HG03469 (cell line): Measurements from ENCODE around the gene EIF4EBP2.

Experiments used
- ATAC-seq: cut with Tn5 transposase; IDR thresholded peaks from one replicate; pipeline ENCODE4 v1.9.1; 2021; ENCODE audit warnings: mild to moderate bottlenecking, moderate library complexity, moderate number of reproducible peaks; ENCODE audit not compliant: unreplicated experiment

EIF4EBP2 gene, protein sequence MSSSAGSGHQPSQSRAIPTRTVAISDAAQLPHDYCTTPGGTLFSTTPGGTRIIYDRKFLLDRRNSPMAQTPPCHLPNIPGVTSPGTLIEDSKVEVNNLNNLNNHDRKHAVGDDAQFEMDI

DNA sequence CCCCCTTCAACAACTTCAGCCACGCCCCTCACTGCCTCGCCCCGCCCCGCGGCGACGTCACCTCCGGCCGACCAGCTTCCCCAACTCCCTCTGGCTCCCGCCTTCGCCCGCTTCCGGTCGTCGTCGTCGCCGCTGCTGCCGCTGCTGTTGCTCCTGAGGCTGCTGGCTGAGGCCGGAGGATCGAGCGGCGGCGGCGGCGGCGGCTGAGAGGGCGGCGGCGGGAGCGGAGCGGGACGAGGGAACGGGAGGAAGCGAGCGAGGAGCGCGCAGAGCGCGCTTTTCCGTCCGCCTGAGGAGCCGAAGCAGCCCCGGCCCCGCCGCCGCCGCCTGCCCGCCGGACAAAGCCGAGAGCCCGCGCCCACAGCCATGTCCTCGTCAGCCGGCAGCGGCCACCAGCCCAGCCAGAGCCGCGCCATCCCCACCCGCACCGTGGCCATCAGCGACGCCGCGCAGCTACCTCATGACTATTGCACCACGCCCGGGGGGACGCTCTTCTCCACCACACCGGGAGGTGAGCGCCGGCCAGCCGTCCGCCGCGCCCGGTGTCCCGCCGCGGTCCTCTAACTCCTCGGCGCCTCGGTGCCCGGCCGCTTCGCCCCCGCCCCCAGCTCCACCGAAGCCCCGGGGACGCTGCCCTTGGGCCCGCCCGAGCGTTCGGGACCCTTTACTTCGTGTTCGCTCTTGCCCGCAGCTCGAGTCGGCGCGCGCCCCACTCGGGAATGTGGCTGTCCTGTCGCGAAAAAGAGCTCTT is at the start of gene EIF4EBP2:
EIF4EBP2 (plus strand) TSS at position 110 of the 751 bp plus-strand sequence; CDS start at position 367, 257 bp downstream.
- peak; percentile 51 for ATAC-seq

DNA sequence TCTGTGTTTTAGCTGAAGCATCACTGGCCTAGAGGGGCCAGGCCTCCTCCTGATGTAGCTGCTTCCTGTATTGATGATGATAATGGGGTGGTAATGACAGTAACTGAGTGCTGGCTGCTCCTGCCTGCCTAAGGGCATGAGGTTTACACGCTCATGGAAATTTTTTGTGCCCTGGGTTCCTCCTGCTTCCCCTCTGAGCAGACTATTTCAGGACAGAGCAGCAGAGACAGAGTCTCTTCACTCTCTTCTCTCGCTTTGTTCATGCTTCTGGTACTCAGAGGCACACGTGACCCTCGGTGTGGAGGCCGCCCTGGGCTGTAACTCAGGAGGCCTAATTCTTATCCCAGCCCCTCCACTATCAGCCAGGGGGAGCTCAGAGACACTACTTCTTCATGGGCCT is 49.4 kb upstream of the EIF4EBP2 start:
- no peak for ATAC-seq

DNA sequence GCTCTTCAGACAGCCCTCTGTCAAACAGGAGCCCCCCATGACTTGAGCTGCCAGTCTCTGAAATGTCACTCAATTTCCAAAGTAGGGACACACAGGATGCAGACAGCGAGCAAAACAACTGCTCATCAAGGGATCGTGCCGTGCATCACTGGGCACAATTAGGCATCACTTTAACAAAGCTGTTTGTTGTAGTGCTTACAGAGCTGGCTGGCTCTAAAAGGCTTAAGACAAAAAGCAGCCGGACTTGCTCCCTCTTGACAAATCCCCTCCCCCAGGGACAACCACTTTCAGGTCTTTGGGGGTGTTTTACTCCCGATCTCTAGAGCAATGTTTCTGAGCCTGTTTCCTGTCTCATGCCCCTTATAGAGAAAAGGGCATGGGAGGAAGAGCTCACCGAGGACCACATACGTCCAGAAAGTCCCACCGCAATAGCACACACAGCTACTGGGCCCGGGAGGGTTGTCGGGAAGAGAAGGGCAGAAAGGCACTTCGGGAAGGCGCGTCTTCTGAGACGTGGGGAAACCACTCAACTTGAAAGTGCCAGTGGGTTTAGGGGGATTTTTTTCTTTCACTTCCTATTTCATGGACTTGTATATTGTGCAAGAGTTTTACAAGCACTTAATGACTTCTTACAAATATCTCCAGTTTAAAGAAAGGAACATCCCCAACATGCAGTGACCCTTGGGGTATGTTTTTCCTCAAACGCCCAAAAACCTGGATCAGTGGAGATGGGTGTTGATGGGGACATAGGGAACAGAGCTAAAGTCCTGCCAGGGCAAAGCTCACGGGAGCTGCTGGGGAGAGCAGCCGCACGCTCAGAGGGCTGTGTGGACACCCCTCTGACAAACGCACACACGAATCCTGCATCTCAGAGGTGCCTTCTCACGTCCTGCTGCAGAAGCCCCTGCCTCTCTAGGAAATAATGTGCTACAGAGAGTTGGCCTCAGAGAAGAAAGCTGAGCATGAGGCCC is 48.6 kb upstream of the EIF4EBP2 start:
- no peak for ATAC-seq

DNA sequence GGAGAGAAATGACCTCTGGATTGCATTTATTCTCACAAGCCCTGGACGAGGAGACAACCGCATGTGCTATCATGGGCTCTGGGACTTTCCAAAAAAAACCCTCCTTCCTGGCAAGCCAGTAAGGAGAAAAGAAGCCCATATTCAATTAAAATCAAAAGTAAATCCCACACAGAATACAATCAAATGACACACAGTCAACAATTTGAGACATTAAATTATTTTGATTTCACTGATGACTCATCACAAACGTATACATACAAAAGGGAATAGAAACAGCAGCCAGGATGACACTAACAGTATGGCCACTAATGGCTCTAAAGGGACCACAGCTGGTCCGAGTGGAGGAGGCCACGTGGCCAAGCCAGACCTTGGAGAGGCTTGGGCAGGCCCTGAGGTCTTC is 46.4 kb upstream of the EIF4EBP2 start:
- ATAC-seq = no peak

DNA sequence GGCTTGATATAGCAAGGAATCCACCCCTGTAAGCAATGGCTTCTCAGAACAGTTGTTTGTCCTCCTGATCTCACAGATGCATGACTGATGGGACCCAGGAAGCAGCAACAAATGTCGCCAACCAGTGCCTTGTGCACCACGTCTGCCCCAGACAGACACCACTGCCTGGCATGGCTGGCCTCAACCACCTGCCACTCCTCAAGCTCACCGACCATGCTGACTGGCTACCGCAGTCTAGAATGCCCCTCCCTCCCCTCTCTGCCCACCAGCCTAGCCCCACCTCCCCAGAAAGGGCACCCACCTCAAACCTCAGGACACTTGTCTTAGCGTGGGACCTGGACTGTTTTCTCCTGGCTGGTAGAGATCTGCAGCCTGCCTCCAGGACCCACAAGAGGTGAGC is 45.5 kb upstream of the EIF4EBP2 start:
- no peak for ATAC-seq

DNA sequence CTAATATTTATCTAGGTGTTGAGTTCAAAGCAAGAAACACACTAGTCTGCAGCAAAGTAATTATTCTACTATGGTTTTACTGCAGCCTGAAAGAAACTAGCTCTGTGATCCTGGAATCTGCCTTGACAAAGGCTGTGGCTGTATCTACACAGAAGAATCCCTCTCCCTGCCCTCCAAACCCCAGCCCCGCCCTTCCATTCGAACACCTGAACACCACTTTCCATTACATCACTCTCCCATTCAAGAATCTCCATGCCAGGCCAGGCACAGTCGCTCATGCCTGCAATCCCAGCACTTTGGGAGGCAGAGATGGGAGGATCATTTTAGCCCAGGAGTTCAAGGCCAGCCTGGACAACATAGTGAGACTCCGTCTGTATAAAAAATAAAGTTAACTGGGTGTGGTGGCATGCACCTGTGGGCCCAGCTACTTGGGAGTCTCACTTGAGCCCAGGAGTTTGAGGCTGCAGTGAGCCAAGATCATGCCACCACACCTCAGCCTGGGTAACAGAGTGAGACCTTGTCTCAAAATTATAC is 44.9 kb upstream of the EIF4EBP2 start:
- ATAC-seq = no peak

DNA sequence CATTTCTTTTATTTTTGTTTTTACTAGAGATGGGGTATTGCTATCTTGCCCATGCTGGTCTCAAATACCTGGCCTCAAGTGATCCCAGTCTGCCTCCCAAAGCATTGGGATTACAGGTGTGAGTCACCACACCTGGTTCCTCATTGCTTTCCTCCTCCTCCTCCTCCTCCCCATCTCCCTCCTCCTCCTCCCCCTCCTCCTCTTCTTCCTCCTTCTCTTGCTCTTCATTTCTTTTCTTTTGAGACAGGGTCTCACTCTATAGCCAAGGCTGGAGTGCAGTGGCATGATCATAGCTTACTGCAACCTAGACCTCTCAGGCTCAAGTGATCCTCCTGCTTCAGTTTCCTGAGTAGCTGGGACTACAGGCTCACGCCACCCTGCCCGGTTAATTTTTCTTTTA is 43.7 kb upstream of the EIF4EBP2 start:
- no peak for ATAC-seq

DNA sequence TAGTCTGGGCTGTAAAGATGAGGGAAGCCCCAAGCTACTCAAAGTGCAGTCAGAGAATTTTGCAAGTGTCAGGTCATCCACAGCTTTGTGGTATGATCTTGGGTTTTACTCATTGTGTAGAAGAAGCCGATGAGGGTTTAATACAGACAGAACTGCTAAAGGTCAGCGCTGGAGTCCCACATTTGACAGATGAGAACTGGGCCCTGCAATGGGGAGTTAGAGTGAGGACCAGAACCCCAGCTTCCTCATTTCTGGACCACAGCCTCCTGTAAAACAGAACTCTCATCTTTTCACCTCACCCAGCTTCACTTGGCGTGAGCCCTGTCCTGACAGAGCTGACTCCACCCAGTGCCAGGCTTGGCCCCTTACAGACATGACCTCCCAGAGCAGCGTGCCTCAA is 41.6 kb upstream of the EIF4EBP2 start:
- no peak for ATAC-seq

DNA sequence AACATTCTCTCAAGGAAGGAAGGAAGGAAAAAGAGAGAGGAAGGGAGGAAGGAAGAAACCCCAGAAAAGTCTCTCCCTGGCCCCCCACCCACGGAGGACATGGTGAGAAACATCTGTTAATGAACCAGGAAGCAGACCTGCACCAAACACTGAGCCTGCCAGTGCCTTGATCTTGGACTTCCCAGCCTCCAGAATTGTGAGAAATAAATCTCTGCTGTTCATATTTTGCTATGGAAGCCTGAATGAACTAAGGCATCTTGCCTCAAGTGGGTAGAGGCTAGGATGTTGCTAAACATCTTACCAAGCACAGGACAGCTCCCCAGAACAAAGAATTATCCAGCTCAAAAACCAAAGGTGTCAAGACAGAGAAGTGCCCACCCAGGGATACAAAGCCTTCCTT is 40.7 kb upstream of the EIF4EBP2 start:
- ATAC-seq = no peak

DNA sequence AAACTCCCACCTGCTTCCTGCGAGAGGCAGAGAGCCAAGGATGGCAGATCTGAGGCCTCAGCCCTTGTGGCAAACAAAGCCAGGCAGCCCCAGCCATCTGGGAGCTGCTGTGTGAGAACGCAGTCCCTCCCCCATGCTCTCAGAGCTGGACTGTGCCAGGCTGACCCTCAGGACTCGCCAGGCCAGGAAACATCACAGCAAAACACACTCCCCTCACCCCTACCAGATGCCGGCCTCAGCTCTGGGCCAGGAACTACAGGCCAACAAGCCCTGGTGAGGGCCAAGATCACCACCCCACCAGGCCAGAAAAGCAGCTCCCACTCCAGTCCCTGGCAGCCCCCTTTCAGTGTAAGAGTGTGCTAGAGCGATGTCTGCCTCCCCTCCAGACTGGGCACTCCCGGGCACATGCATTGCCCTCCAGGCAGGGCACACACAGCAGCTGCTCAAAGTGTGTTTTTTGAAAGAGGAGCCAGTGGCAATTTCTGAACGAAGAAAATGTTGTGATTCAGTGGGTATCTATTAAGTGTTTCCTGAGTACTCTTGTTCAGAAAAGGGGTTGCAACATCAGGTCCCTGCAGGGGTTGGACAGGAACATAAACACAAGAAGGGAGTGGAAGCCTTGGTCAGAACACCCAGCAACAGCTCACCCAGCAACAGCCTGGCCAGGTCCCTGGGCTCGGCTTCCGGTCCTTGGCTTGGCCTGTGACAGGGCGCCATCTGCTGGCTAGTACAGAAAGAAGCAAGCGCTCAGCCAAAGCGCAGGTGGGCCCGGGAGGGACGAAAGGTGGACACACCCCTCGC is 39.8 kb upstream of the EIF4EBP2 start:
- ATAC-seq = no peak

DNA sequence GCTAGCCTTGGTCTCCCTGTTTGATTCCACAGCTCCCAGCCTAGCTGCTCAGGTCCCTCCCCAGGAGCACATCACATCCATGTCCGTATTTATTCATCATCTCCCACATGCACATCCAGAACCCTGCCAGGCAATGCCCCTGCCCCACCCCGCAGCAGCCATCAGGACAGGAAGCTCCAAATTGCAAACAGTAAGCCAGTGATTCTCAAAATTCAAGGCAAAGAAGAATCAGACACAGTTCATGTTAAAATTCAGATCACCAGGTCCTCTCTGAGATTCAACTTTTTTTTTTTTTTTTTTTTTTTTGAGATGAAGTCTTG is 39.2 kb upstream of the EIF4EBP2 start:
- ATAC-seq = no peak

DNA sequence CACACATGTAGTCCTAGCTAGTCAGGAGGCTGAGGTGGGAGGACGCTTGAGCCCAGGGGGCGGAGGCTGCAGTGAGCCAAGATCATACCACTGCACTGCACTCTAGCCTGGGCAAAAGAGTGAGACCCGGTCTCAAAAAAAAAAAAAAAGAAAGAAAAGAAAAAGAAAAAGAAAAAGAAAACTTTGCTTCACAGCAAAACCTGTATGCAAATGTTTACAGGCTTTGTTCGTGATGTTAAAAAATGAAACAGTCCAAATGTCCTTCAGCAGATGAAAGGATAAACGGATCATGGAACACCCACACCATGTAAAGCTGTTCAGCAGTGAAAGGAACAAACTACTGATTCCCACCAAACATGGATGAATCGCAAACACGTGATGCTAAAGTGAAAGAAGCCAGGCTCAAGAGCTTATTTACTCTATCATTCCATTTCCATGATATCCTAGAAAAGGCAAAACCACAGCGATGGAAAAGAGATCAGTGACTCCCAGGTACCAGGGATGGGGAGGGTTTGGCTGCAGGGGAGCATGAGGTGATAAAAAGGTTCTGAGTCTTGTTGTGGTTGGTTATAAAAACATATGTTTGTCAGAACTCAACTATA is 36.6 kb upstream of the EIF4EBP2 start:
- ATAC-seq = no peak

DNA sequence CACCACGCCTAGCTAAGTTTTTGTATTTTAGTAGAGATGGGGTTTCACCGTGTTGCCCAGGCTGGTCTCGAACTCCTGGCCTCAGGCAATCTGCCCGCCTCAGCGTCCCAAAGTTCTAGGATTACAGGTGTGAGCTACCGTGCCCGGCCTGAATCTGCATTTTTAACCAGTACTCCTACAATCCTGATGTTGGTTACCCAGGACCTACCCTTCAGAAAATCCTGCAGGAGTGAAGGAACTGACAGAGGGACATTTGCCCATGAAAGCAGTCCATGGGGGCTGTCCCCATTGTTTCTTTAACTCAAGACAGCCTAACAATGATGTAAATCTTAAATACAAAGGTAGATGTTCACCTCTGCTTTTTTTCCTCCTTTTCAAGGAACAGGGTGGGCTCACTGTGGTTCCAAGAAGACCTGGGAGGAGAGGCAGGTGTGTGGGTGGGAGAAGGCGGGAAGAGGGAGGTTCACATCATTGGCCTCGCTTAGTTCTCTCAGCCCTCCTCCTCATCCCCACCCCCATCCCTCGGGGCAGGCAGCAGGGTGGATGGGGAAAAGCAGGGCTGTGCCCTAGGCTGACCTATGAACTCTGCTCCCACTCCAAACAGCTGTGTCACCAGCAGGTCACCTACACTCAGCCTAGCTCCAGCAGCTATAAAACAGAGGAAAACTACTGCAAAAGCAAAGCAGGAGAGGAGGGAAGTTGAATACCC is 35.0 kb upstream of the EIF4EBP2 start:
- ATAC-seq = no peak

DNA sequence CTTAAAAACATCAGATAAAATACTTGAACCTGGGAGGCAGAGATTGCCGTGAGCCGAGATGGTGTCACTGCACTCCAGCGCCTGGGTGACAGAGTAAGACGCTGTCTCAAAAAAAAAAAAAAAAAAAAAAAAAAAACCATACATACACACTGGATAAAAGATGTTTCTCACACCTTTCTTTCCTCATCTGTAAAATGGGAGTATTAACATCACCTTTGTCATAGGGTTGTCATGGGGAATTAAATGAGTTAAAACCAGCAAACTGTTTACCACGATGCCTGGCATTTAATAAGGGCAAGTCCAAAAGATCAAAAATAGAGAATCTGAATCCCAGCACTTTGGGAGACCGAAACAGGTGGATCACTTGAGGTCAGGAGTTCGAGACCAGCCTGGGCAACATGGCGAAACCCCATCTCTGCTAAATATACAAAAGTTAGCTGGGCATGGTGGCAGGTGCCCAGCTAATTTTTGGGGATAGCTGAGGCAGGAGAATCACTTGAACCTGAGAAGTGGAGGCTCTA is 34.4 kb upstream of the EIF4EBP2 start:
- ATAC-seq = no peak

DNA sequence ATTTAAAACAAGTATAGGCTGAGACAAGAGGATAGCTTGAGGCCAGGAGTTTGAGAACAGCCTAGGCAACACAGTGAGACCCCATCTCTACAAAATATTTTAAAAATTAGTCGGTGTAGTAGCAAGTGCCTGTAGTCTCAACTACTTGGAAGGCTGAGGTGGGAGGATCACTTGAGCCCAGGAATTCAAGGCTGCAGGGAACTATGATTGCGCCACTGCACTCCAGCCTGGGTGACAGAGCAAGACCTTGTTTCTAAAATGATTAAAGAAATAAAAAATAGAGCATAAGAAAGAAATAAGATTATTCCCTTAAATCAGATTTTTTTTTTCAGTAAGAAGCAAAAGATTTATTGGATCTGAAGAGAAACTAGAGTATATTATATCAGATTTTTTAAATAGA is 33.2 kb upstream of the EIF4EBP2 start:
- no peak for ATAC-seq

DNA sequence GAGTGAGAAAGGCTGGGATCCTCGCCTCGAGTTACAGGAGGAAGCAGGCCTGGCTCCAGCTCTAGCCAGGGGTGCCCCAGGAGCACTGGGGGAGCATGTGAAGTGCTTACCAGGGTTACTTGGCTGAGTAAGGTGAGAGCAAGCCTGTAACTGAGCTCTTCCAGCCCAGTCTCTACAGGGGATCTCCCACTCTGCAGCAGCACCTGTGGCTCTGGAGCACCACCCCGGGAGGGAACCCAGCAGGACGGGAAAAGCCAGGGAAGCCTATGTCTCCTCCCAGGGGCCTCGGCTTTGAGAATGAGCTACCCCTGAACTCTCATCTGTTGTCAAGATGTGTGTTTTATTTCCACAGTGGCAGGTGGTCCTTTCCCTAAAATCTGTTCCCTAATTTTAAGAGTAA is 32.1 kb upstream of the EIF4EBP2 start:
- no peak for ATAC-seq

DNA sequence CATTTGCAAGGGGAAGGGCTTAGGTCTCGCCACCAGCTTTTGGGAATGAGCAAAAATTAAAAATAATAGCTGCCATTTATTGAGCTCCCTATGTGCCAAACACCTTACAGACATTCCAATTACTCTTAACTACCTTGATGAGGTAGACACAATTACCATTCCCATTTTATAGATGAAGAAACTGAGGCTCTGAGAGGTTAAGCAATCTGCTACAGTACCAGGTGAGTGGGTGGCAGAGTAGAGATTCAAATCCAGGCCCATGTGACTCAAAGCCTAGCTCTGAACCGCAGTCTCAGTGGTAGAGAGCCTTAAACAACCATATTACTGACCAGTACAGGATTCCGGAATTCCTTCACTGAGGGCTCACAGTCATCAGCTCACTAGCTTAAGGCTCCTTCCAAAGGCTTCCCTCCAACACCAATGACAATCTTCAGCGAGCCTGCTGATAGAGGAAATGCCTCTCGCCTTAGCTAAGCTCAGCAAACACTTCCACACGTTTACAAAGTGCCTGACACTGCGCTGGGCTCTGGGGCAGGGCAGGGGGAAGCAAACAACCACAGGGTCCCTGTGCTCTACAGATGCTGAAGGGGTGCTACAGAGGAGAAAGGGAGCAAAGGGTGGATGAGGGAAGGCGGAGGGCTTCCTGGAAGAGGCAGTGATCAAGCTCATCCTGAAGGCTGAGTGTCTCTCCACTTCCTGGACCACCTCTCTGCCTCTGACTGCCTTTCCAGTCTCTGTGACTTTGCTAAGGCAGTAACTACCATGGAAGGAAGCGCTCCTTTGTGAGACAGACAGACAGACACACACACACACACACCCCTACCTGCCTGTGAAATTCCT is 28.9 kb upstream of the EIF4EBP2 start:
- no peak for ATAC-seq
